ENCODE data around the gene ARHGAP35. TPM values are rescaled to one million over a fixed set of nuclear protein-coding genes. Genes with fewer than 3 reads are reported as not detected.

The ARHGAP35 gene
- total and polyA plus RNA-seq, 4 donors = 11.0 to 64.4 (median 38.1) TPM

Other genes with a start within 250 kb of the ARHGAP35 start
- 10 to 100 TPM; 70.4 to 70.8 TPM for gene PTGIR, start 235.9 kb upstream of the ARHGAP35 start, total RNA-seq
- gene PTGIR, start 235.9 kb upstream of the ARHGAP35 start, polyA plus RNA-seq = 100 to 1,000 TPM in 1 of 2 donors, 10 to 100 TPM in 1; 17.3 to 119 TPM
- 1 to 10 TPM; 3.0 to 4.5 TPM for gene GNG8, start 224.8 kb upstream of the ARHGAP35 start, total RNA-seq
- gene GNG8, start 224.8 kb upstream of the ARHGAP35 start, polyA plus RNA-seq = not detected
- gene DACT3, start 199.8 kb upstream of the ARHGAP35 start, total RNA-seq = 100 to 1,000 TPM in 1 of 2 donors, 10 to 100 TPM in 1; 84.1 to 216 TPM
- 10 to 100 TPM; 24.4 to 47.0 TPM for gene DACT3, start 199.8 kb upstream of the ARHGAP35 start, polyA plus RNA-seq
- 10 to 100 TPM; 42.2 to 62.6 TPM for gene PRKD2, start 143.9 kb upstream of the ARHGAP35 start, total RNA-seq
- 10 to 100 TPM; 15.3 to 79.2 TPM for gene PRKD2, start 143.9 kb upstream of the ARHGAP35 start, polyA plus RNA-seq
- 10 to 100 TPM; 19.1 to 20.6 TPM for gene FKRP, start 114.9 kb upstream of the ARHGAP35 start, total RNA-seq
- 10 to 100 TPM in 1 of 2 donors, 1 to 10 TPM in 1; 3.9 to 13.0 TPM for gene FKRP, start 114.9 kb upstream of the ARHGAP35 start, polyA plus RNA-seq
- 10 to 100 TPM; 63.4 to 69.8 TPM for gene STRN4, start 114.5 kb upstream of the ARHGAP35 start, total RNA-seq
- 10 to 100 TPM; 26.8 to 45.6 TPM for gene STRN4, start 114.5 kb upstream of the ARHGAP35 start, polyA plus RNA-seq
- gene SLC1A5, start 72.4 kb upstream of the ARHGAP35 start, total RNA-seq = 10 to 100 TPM; 42.8 to 56.3 TPM
- 10 to 100 TPM; 15.4 to 44.4 TPM for gene SLC1A5, start 72.4 kb upstream of the ARHGAP35 start, polyA plus RNA-seq
- gene AP2S1, start 10.2 kb upstream of the ARHGAP35 start, total RNA-seq = 100 to 1,000 TPM in 1 of 2 donors, 10 to 100 TPM in 1; 98.3 to 119 TPM
- 100 to 1,000 TPM in 1 of 2 donors, 10 to 100 TPM in 1; 90.0 to 121 TPM for gene AP2S1, start 10.2 kb upstream of the ARHGAP35 start, polyA plus RNA-seq
- gene NPAS1, start 158.8 kb downstream of the ARHGAP35 start, total RNA-seq = 1 to 10 TPM; 1.0 to 9.8 TPM
- 10 to 100 TPM in 1 of 2 donors, 1 to 10 TPM in 1; 2.3 to 11.1 TPM for gene NPAS1, start 158.8 kb downstream of the ARHGAP35 start, polyA plus RNA-seq
- gene TMEM160, start 187.6 kb downstream of the ARHGAP35 start, total RNA-seq = 10 to 100 TPM; 20.6 to 25.6 TPM
- gene TMEM160, start 187.6 kb downstream of the ARHGAP35 start, polyA plus RNA-seq = 10 to 100 TPM in 1 of 2 donors, 1 to 10 TPM in 1; 2.5 to 17.8 TPM